Measurements from ENCODE around the gene COX19.
A peak's percentile ranks its signal among the peaks of the same experiment; 100 is the strongest.

COX19 gene

DNA sequence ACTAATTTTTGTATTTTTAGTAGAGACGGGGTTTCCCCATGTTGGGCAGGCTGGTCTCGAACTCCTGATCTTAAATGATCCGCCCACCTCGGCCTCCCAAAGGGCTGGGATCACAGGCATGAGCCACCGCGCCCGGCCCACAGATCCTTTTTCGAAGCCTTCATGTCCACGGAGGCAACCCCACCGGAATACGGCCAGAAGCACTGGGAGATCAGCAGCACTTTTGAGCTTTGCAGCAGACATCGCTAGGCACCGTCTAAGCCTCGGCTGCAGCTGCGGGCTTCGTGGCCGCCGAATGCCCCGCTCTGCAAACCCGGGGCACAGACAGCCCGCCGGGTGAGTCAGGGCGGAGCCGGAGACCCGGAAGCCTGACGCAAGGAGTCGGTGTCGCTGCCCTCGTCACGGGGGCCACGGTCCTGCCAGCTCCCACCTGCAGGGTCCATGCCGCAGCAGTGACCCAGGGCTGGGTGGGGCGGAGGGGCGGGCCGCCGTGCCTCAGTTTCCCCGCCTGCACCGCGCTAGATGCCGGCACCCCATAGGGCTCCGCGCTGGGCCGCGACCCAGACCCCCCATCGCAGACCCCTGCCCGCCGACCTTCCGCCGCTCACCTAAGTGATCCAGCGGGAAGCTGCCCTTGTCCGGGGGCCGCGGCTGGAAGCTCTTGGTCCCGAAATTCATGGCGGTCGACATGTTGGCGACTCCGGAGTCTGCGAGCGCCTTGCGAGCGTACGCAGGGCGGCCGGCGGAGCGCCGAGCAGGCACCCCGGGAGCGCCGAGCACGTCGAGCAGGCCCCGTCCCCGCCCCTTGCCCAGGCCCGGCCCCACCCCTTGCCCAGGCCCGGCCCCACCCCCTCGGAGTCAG lies at the start of gene COX19:
Gene COX19, minus strand, starts transcription at position 730 of the 862 bp plus-strand sequence. Its CDS starts 40 bp downstream, at position 690.
- DNase-seq (ENCODE audit: low read depth): peak; percentile 86

GRCh38 chr7:1024331-1024841 lies 49.0 kb upstream of the COX19 start:
- DNase-seq (ENCODE audit: low read depth): no peak

DNA sequence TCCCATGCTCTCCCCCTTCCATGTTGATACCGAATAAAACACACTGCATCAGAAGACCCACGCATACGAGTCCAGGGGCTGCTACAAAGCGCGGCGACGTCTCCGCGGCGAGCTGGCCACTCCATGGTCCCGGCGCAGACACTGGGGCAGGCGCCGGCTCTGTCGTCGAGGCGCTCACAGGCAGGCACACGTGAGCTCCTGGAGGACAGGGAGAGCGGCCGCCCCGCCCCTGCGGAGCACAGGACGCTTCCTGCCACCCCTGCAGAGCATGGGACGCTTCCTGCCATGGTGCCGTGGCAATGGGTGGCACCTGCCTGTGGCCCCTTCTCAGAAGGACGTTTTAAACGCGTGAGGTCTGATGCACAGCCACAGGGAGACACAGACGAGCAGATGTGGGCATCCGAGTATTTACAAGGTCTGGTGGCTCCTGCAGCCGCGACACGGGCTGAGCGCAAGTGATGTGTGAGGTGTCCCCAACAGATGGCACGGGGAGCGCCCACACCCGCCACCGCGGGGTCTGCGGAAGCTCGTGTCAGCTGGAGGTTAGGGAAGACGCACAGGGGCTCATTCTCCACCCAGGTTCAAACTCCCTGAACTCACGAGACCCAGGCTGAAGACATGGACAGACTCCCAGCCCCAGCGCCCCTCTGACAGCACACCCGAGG lies 47.6 kb upstream of the COX19 start:
- no peak for DNase-seq (ENCODE audit: low read depth)

- DNase-seq (ENCODE audit: low read depth): no peak
These were observed 47.0 kb upstream of the COX19 start for GRCh38 chr7:1022356-1022755.

GRCh38 chr7:1021931-1022330 lies 46.6 kb upstream of the COX19 start:
- DNase-seq (ENCODE audit: low read depth): no peak

DNA sequence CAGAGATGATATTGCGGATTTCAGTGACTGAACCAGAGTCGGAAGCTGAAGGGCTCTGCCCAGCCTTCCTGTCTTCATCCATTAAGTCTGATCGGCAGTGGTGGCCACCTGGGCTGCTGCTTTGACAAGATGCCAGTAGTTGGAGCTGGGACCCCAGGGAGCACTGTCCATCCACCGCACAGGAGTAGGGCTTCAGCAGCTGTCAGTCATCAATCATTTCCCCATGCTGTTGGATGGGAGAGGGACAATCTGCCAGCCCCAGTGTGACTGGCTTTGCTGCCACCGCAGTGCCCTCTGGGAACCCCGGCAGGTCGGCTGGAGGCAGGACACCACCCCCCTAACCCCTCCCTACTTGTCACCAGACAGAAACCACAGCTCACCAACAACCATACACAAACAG lies 46.0 kb upstream of the COX19 start:
- no peak for DNase-seq (ENCODE audit: low read depth)

GRCh38 chr7:1020849-1021251 lies 45.5 kb upstream of the COX19 start:
- no peak for DNase-seq (ENCODE audit: low read depth)

DNA sequence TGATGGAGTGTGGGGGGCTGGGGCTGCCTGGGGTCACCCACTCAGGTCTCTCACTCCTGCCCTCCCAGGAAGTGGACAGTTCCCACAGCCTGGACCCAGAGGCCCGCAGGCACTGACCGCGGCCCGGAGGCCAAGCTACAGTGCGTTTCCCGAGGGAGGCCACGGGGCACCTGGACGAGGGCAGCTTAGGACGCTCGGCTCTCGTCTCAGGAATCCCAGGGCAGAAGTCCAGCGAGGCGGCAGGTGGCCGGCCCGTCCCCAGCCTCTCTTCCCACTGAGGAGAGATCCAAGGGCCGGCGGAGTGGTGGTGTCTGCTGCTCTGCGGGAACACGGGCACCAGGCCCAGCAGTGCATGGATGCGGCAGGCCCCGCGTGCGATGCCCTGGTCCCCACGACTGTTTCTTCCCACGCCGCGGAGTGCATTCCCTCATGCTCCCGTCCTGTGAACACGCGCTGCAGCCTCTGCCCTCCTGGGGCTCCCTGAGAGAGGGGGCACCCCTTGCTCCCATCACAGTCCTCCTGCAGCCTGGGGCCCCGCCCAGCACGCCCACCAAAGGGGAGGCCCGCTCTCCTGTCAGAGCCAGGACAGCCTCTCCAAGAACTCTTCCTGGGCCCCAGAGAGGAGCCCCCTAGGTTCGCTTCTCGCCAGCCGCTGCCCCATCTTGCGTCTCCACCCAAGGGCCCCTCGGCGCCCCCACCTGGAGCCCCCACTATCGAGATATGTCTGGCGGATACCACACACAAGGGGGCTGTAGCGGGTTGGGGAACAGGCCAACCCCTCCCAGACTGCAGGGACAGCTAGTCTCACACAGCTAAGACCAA lies 44.7 kb upstream of the COX19 start:
- no peak for DNase-seq (ENCODE audit: low read depth)

- DNase-seq (ENCODE audit: low read depth): no peak
These were observed 44.0 kb upstream of the COX19 start for GRCh38 chr7:1019255-1019785.

DNA sequence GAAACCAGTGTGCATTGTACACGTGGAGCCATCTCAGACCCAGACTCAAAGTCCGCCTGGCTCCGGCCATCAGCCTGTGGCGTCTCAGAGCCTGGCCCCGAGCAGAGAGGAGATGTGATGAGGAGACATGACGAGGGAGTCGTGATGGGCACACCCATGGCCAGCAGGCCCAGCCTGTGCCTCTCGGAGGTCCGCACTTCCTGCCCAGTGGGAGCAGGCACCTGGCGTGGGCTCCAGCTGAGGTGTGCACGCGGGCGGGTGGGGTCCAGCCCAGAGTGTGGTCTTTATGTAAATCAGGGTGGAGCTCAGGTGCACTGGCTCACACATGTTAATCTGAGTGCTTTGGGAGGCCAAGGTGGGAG lies 43.0 kb upstream of the COX19 start:
- DNase-seq (ENCODE audit: low read depth): no peak

- DNase-seq (ENCODE audit: low read depth): no peak
These were observed 42.4 kb upstream of the COX19 start for GRCh38 chr7:1017586-1018333.

DNA sequence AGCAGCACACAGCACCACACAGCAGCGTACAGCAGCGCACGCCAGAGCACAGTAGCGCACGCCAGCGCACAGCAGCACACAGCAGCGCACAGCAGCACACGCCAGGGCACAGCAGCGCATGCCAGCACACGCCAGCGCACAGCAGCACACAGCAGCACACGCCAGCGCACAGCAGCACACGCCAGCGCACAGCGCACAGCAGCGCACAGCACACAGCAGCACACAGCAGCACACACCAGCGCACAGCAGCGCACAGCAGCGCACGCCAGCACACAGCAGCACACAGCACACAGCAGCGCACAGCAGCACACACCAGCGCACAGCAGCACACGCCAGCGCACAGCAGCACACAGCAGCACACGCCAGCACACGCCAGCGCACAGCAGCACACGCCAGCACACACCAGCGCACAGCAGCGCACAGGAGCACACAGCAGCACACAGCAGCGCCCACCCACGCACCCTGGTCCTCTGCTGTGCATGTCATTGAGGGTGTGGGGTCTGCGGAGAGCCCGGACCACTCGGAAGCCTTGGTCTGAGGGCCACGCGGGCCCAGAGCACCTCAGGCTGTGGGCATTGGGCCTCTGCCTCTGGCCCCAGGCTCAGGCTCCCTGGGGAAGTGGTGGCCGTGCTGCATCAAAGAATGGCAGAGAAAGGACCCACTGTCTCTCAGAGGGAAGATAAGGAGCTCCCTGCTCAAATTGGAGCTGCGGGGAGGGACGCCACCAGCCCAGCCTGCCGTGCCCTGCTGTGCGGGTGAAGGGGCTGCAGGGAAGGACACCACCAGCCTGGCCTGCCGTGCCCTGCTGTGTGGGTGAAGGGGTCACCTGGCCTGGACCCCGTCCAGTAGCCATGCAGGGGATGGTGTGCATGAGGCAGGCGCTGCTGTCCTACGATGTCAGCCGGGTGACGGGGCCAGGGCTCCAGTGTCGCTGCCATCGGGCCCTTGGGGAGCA lies 41.5 kb upstream of the COX19 start:
- DNase-seq (ENCODE audit: low read depth): no peak

DNA sequence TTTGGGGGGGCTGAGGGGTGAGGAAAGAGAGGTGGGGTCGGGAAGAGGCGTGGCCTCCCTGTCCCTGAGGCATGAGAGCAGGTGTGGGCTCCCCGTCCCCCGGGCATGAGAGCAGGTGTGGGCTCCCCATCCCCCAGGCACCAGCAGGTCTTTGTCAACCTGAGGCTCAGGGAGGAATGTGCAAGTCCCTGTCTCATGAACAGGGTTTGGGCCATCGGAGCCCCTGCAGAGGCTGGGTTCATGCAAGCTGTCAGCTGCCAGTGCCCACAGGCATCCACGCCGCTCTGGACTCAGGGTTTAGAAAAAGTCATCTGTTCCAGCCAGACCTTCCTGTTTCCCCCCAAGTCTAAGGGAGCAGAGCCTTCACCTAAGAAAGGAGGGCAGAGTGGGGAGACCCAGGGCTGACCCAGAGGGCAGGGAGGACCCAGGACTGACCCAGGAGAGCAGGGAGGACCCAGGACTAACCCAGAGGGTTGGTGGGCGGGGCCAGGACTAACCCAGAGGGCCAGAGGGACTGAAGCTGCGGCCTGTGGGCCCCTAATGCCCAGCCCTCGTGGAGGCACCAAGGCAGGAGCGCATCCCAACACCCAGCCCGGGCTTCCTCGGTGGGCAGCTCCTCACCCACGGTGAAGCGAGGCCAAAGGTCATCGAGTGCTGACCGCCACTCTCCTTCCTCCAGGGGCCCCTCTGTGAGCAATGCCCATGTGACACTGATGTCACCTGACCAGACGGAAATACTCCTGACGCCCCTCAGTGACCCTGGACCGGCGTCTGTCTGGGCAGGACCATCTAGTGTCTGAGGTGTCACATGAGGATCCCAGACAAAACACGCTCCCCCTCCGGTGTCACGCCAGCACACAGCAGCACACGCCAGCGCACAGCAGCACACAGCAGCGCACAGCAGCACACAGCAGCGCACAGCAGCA lies 40.1 kb upstream of the COX19 start:
- no peak for DNase-seq (ENCODE audit: low read depth)

DNA sequence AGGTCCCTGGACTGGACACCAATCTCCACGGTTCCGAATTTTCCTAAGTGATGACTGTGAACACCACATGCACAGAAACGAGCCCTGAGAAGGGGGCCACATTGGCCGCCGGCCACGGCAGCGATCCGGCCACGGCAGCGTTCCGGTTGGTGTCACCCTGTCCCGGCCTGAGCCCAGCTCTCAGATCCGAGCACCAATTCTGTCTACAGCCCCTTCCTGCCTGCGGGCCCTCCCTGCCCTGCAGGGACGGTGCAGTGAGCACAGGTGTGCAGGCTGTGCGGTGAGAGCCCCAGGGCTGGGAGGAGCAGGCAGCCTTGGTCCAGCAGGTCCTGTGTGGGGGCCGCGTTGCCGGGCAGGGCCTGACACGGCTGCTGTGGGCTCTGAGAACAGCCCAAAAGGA lies 39.3 kb upstream of the COX19 start:
- no peak for DNase-seq (ENCODE audit: low read depth)

DNA sequence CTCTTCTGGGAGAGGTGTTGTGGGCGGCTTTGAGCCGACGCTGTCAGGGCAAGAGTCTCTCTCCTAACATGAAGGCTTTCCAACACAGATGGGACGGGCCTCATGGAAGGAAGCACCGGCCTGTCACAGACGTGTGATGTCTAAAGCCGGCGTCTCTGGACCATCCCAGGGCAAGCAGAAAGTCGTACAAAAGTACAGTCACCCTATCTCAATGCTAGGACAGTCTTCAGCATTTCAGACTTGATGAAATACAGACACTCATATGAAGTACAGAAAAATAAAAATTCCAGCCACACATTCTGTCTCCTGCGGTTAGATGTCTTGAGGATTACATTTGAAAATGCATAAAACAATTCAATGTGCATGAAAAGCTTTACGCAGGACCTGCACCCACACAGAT lies 38.2 kb upstream of the COX19 start:
- no peak for DNase-seq (ENCODE audit: low read depth)

GRCh38 chr7:1012716-1013095 lies 37.4 kb upstream of the COX19 start:
- no peak for DNase-seq (ENCODE audit: low read depth)

GRCh38 chr7:1012004-1012715 lies 36.8 kb upstream of the COX19 start:
- DNase-seq (ENCODE audit: low read depth): no peak

- DNase-seq (ENCODE audit: low read depth): no peak
These were observed 36.1 kb upstream of the COX19 start for GRCh38 chr7:1011297-1012003.
